Adipose tissue (tissue), 3 donors: Measurements from ENCODE around the gene BPIFA3. TPM values are rescaled to one million over a fixed set of nuclear protein-coding genes. Genes with fewer than 3 reads are reported as not detected.
"Not testable (repeated sequence)": the region's sequence is repeated elsewhere in the genome, so short reads cannot be mapped to it uniquely, and the experiment has no call there.

Source experiments
- H3K27ac ChIP-seq: one replicate; pipeline ENCODE4 v1.5.1; 2013; ENCODE audit warnings: low read depth, low read length
- WGBS, 3 donors: extraction: QIAGEN DNeasy Blood & Tissue Kit; methylation state at CpG; one replicate each; pipeline ENCODE4 v1.1.7; 2013; 5-methylcytosine and 5-hydroxymethylcytosine counted together
- polyA plus RNA-seq, 3 donors: library from polyadenylated mRNA; stranded (reverse); fragments of 200-250 nt; gene quantifications; one replicate each; pipeline ENCODE4 v1.2.3, GENCODE V29; 2013
- donor health status: healthy with polysubstance abuse.
- donor health status: Bipolar disorder and iron deficiency.
- donor health status: healthy.

The BPIFA3 gene
- not detected for polyA plus RNA-seq

DNA sequence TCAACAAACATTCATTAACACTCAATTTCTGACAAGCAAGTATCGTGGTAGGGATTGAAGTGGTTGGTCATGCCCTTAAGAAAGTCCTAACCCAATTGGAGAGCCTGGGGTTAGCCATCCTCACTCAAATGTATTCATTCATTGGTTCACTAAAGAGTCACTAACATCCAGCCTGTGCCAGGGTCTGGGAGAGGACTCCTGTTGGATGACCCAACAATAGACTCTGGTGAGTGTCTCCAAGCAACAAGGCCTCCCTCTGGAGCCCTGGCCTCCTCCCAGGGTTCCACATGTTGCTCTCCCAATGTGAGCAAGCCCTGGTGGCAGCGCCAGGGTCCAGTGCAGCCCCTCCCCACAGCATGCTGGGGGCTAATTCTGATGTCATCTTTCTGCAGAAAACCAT, at the start of gene BPIFA3:
BPIFA3 (plus strand) TSS at position 301 of the 400 bp plus-strand sequence. CDS start 185 bp downstream, outside the sequence.
- WGBS, 3 donors: 78 to 85% (median 81%) methylated on average over 2 of the region's 2 CpGs
- no peak within 1 kb of the TSS for H3K27ac ChIP-seq

DNA sequence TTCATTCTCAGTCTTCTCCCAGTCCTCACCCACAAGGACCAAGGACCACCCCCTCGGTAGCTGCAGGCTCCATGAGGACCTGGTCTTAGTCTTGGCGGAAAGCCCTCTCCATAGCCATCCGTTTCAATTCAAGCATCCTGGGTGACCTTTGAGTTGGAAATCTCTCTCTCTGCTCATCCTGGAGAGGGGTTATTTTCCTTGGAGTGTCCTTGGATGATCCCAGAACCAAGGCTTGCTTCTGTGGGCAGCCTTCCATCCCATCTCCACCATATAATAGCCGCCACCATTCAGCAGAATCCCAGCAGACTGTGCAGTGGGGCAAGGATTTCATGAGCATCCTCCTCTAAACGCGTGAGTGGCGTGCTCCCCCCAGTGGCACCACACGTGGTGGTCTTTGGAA, 49.3 kb upstream of the BPIFA3 start, which contains the start of gene BPIFA2:
BPIFA2 (plus strand) TSS at position 301 of the 400 bp plus-strand sequence. CDS start 987 bp downstream, outside the sequence.
- H3K27ac ChIP-seq: no peak within 1 kb of the TSS
- WGBS, 3 donors: 71 to 84% (median 80%) methylated on average over 8 of the region's 8 CpGs

GRCh38 chr20:33169176-33169794, 47.9 kb upstream of the BPIFA3 start:
- WGBS, 3 donors: 52 to 55% (median 53%) methylated on average over 8 of the region's 8 CpGs
- H3K27ac ChIP-seq: no peak overlapping the region

DNA sequence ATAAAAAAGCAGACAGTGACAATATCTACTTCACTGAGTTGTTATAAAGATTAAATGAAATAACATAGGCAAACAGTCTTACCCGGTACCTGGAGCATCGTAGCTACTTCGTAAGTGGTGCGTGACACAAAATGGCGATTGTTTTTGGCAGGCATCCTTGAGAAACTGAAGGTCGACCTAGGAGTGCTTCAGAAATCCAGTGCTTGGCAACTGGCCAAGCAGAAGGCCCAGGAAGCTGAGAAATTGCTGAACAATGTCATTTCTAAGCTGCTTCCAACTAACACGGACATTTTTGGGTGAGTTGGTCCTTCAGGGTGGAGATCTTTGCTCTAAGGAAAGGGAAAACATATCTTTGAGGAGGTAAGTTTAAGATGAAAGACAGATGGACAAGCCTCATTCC, 44.4 kb upstream of the BPIFA3 start:
- H3K27ac ChIP-seq: no peak overlapping the region
- 53 to 56% (median 54%) methylated on average over 7 of the region's 7 CpGs for WGBS, 3 donors

DNA sequence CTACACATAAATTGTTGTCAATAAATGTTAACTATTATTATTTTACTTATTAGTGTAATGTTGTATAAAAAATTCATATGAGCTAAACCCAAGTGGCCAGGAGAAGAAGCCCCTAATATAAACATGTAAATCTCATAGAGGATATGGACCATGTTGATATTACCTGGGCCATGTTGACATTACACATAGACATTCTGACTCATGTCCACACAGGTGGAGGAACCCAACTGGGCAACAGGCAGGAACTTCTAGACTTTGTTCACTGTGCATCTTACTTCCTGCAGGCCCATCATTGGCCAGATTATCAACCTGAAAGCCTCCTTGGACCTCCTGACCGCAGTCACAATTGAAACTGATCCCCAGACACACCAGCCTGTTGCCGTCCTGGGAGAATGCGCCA, 42.0 kb upstream of the BPIFA3 start:
- WGBS, 3 donors: 80 to 90% (median 87%) methylated on average over 3 of the region's 3 CpGs

DNA sequence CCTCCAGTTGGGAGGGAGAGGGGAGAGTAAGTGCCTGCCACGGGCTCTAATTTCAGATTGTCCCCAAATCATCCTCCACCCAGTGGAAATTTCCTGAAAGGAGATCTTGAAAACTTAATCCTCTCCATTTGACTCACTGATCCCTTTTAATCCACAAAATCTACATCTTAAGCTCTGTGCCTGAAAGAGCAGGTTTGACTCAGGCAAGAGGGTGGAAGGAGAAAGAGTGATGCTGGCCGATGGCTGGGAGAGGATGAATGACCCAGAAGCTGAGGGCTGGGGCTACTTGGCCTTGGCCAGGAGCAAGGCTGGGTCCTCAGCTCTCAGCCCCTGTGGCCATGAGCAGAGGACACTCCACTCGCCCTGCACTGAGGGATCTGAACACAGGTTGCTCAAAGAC, 41.1 kb upstream of the BPIFA3 start:
- 66 to 79% (median 74%) methylated on average over 3 of the region's 3 CpGs for WGBS, 3 donors
- H3K27ac ChIP-seq: no peak overlapping the region

More for the DNA sequence above, 42.0 kb upstream of the BPIFA3 start:
- no peak overlapping the region for H3K27ac ChIP-seq

- 60 to 65% (median 63%) methylated on average over 9 of the region's 9 CpGs for WGBS, 3 donors
- no peak overlapping the region for H3K27ac ChIP-seq
Measured at GRCh38 chr20:33177866-33178265, 39.3 kb upstream of the BPIFA3 start.

DNA sequence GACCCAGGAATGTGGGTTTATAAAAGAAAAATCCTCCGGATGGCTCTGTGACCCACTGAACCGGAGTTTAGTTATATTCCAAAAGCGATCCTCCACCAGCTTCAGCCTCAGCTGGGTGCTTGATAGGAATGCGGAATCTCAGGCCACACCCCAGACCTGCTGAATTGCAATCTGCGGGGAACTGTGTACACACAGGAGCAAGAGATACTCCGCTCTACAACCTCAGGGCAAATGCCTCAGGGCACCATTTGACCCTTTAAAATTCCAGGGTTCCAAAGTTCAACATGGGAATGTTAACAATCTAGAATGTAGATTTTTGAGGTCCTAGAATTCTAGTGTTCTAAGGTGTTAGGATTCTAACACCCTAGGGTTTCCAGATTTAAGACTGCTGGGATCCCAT, 38.4 kb upstream of the BPIFA3 start:
- 60 to 82% (median 77%) methylated on average over 6 of the region's 6 CpGs for WGBS, 3 donors
- no peak overlapping the region for H3K27ac ChIP-seq

GRCh38 chr20:33180169-33180568, 37.0 kb upstream of the BPIFA3 start:
- H3K27ac ChIP-seq: no peak overlapping the region
- 77 to 89% (median 88%) methylated on average over 5 of the region's 5 CpGs for WGBS, 3 donors

- WGBS, 3 donors: 59 to 80% (median 75%) methylated on average over 1 of the region's 1 CpG
- H3K27ac ChIP-seq: no peak overlapping the region
Measured at GRCh38 chr20:33181482-33182093, 35.6 kb upstream of the BPIFA3 start.

GRCh38 chr20:33183312-33183711, 33.8 kb upstream of the BPIFA3 start:
- H3K27ac ChIP-seq: no peak overlapping the region
- WGBS, 3 donors: 67 to 82% (median 74%) methylated on average over 2 of the region's 2 CpGs

- not testable (repeated sequence) for H3K27ac ChIP-seq
- WGBS, 3 donors: 89 to 94% (median 93%) methylated on average over 28 to 37 of the region's 40 CpGs
Measured at GRCh38 chr20:33185031-33185590, 32.0 kb upstream of the BPIFA3 start.

DNA sequence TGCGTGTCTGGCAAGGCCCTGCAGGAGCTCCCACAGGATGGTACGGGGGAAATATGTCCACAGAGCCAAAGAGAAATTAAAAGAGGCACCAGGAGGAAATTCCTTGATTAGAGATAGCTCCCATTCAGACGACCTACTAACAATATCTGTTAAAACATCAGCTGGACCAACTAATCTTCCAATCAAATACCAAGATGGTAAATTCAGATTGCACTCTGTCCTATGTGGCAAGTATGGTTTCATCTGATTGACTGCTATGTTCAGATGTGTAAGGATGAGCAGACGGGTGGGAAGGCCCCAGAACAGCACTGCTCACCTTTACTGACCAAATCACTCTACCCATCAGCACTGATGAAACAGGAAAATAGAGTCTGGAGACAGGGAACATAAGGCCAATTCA, 29.7 kb upstream of the BPIFA3 start:
- H3K27ac ChIP-seq: no peak overlapping the region
- 74 to 80% (median 79%) methylated on average over 4 of the region's 4 CpGs for WGBS, 3 donors

GRCh38 chr20:33188421-33188820, 28.7 kb upstream of the BPIFA3 start:
- WGBS, 3 donors: 81 to 86% (median 81%) methylated on average over 9 of the region's 9 CpGs
- no peak overlapping the region for H3K27ac ChIP-seq

GRCh38 chr20:33191484-33191883, 25.7 kb upstream of the BPIFA3 start:
- H3K27ac ChIP-seq: no peak overlapping the region
- 8 to 42% (median 41%) methylated on average over 3 of the region's 3 CpGs for WGBS, 3 donors

DNA sequence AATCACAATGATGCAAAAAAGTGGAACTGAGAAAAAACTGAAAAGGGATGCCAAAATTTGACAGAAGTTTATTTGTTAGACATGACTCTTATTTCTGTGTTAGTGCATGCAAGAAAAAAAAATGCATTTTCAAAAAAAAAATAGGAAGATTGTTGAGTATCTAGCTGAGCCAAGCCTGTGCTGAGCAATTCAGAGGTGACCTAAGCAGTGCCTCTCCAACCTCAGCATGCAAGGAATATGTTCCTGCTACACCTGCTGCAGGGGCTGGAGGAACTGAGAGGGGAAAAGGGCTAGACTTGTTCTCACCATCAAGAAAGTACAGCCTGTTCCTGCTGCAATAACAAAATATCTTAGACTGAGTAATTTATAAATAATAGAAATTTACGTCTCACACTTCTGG, 25.2 kb upstream of the BPIFA3 start:
- WGBS, 3 donors: 75 to 90% (median 88%) methylated on average over 1 of the region's 1 CpG
- H3K27ac ChIP-seq: no peak overlapping the region

DNA sequence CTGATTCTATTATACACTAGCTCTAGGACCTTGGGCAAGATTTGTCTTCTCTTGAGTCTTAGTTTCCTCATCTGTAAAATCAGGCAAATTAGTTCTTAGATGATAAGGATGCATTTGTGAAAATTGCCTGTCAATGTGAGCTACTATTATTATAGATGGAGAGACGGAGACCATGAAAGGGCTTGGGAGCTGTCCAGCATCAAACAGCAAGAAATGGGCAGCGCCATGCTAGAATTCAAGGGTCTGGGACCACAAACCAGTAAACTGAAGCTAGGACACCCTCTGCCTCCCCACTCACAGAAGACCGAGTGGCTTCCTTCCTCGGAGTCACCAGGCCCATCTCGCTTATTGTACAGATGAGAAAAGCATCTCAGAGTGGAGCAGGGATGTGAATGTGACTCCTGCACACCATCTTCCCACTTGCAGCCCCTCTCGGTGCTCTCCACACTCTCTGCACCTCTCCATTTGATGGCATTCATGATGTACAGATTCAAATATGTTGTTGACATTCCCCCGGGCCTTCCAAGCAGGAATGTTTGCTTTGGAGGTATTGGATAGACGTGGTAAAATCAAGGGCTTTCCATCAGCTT, 24.1 kb upstream of the BPIFA3 start:
- H3K27ac ChIP-seq: no peak overlapping the region
- 56 to 67% (median 67%) methylated on average over 8 of the region's 8 CpGs for WGBS, 3 donors

DNA sequence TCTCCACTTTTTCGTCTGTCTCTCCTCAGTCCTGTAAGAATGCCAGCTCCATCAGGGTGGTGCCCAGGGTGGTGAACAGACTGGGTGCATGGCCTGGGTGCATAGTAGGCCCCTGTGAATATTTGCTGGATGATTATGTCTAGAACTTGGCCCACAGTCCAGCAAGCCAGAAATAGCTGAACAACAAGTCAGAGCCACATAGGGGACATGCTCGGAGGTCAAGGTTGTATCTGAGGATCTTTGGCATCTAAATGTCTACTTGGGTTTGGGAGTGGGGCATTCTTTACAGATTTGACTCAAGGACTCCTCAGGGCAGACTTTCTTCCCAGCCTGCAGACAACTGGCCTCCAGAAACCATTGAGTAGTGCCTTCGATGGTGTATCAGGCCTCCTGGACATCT, 18.1 kb upstream of the BPIFA3 start:
- 65 to 86% (median 79%) methylated on average over 3 of the region's 3 CpGs for WGBS, 3 donors

GRCh38 chr20:33202451-33202850, 14.7 kb upstream of the BPIFA3 start:
- no peak overlapping the region for H3K27ac ChIP-seq

More for the DNA sequence above, 18.1 kb upstream of the BPIFA3 start:
- no peak overlapping the region for H3K27ac ChIP-seq

More at GRCh38 chr20:33202451-33202850, 14.7 kb upstream of the BPIFA3 start:
- 39 to 57% (median 56%) methylated on average over 4 of the region's 4 CpGs for WGBS, 3 donors
